ENCODE measurements around the gene PVR.
"Not testable (repeated sequence)": the region's sequence is repeated elsewhere in the genome, so short reads cannot be mapped to it uniquely, and the experiment has no call there.

The PVR gene

DNA sequence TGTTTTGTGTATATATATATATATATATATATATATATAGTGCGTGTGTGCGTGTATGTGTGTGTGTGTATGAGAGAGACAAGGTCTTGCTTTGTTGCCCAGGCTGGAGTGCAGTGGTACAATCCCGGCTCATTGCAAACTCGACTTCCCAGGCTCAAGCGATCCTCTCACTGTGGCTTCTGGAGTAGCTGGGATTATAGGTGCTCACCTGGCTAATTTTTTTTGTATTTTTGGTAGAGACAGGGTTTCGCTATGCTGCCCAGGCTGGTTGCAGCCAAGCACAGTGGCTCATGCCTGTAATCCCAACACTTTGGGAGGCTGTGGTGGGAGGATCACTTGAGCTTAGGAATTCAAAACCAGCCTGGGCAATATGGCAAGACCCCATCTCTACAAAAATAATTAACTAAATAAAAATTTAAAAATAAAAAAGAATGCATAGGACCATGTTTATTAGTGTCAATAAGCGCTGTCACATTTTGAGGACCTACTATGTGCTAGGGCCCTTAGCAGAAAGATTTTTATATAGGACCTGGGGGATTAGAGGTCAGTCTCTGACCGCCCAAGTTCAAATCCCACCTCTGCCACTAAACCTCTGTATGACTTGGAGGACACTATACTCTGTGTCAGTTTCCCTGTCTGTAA is 1.8 kb downstream of the PVR start:
- no peak for DNase-seq (ENCODE audit: low spot score)

DNA sequence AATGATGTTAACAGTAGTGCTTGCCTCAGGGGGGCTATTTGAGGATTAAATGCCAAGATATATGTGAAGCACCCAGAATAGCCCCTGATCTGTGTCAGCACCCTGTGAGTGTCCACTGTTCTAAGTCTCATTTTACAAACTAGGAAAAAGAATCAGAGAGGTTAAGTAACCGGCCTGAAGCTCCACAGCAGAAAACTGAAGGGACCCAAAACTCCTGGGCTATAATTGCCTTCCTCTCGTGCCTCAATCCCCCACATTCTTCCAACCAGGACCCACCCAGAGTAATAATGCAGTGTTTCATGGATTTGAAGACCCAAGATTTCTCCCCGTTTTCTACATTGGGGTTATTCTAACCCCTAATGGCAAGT is 2.3 kb downstream of the PVR start:
- no peak for DNase-seq (ENCODE audit: low spot score)

DNA sequence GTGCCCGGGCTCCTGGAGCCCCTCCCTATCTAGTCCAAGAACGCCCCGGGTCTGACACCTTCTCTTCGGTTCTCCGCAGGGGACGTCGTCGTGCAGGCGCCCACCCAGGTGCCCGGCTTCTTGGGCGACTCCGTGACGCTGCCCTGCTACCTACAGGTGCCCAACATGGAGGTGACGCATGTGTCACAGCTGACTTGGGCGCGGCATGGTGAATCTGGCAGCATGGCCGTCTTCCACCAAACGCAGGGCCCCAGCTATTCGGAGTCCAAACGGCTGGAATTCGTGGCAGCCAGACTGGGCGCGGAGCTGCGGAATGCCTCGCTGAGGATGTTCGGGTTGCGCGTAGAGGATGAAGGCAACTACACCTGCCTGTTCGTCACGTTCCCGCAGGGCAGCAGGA is 3.4 kb downstream of the PVR start:
- no peak for DNase-seq (ENCODE audit: low spot score)

DNA sequence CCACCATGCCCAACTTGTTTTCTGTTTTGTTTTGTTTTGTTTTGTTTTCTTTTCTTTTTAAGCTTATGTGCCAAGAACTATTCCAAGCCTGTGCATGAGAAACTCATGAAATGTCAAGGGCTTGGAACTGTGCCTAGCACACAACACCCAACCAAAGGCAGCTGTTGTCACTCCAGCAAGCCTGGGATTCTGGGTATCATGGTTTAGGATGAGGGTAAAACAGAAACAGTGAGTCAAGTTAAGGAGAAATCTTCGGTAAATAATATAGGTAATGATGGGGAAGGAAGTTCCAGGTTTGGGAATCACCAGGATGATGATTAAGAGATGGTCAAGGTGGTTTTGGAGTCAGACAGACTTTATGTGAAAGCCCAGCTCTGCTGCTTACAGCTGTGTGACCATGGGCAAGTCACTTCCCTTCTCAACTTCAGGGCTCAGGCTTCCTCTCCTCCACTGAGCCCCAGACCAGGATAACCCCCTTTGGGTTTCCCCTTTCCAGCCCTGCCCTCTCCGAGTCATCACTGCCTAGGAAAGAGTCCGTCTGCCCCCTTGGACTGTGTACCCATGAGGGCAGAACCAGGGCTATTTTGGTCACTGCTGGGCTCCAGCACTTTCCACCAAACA is 5.0 kb downstream of the PVR start:
- DNase-seq (ENCODE audit: low spot score): no peak

DNA sequence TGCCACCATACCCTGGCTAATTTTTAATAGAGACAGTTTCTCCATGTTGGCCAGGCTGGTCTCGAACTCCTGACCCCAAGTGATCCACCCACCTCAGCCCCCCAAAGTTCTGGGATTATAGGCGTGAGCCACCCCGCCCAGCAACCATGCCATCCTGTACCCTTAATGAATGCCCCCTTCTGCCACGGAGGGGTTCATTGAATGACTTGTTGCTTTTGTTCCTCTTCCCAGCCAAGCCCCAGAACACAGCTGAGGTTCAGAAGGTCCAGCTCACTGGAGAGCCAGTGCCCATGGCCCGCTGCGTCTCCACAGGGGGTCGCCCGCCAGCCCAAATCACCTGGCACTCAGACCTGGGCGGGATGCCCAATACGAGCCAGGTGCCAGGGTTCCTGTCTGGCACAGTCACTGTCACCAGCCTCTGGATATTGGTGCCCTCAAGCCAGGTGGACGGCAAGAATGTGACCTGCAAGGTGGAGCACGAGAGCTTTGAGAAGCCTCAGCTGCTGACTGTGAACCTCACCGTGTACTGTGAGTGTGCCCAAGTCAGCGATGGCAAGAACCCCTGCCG is 6.0 kb downstream of the PVR start:
- no peak for DNase-seq (ENCODE audit: low spot score)

DNA sequence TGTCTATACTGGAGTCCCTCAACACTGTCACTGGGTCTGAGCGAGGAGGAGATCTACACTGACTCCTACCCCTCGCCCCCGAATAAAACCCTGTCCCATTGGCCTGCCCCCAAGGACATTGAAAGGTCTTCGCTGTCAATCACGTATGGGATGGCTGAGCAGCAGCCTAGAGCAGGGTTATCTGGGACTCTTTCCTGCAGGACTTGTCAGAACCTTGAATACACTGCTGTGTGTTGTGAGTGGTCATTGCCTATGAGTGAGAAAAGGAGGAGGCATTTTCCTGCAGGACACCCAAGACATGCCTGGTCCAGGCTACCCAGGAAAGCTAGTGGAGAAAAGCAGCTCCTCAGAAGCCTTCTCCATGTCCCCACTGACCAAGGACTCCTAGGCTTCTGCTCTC is 9.6 kb downstream of the PVR start:
- DNase-seq (ENCODE audit: low spot score): no peak

DNA sequence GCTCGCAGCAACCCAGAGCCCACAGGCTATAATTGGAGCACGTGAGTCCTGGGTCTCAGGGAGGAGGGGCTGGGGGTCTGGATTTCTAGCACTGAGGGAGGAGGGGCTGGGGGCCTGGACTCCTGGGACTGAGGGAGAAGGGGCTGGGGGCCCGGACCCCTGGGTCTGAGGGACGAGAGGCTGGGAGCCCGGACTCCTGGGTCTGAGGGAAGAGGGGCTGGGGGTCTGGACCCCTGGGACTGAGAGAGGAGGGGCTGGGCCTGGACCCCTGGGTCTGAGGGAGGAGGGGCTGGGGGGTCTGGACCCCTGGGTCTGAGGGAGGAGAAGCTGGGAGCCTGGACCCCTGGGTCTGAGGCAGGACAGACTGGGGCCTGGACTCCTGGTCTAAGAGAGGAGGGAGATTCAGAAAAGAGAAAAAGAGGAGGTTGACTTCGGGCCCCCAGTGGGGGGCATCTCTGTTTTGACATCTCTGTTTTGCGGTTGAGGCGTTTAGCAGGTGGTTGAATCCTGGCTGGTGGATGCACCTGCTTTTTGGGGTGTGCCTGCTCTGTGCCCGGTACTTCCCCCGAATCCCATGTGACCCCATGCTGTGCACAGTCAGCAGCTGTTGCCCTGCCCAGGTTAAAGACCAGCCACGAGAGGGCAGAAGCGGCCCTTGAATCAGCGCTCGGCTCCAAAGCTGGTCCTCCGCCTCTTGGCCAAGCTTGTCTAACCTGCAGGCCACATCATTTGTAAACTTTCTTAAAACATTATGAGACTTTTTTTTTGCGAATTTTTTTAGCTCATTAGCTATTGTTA is 10.5 kb downstream of the PVR start:
- DNase-seq (ENCODE audit: low spot score): peak; percentile 70

DNA sequence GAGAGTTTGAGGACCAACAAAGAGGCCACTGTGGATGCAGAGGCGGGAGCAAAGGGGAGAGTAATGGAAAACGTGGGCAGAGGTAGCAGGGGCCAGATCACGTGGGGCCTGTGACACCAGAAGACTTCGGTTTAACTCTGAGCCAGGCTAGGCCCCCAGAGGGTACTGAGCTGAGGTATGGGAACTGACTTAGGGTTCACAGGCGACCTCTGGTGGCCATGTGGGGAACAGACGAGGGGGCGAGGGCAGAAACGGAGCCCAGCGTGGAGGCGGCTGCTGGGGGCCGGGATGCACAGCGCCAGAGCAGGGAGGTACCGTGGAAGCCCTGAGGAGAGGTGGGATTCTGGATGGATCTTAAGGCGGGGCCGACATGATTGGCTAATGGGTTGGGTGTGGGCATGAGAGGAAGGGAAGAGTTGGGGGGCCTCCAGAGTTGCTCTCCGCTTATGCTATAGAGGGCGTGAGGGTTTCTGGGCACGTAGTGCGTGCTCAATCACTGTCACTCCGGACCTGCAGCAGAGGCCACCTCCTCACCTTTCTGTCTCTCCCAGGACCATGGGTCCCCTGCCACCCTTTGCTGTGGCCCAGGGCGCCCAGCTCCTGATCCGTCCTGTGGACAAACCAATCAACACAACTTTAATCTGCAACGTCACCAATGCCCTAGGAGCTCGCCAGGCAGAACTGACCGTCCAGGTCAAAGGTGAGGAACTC is 13.7 kb downstream of the PVR start:
- DNase-seq (ENCODE audit: low spot score): peak; percentile 89

DNA sequence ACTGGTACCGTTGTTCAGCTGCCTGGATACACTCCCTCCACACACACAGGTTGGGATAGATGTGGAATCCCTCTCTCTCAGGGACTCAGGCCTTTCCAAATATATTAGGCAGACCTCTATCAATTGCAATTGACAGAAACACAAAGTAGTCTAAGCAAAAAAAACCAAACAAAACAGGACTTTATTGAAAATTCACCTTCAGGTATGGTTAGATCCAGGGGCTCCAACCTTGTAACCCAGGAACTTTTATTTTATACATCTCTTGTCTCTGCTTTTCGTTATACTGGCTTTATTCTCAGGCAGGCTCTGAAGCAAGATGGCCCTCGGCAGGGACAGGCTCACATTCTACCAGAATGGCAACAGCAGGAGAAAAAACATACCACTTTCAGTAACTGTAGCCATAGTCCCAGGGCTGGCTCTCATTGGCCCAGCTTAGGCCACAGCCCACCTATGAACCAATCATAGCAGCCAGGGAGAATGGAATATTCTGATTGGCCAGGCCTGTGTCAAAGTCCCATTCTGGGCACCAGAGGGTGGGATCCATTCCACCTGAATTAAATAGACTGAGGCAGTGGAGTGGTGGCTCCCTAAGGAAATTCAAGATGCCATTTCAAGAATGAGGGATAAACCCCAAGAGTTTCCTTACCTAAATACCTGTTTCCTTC is 14.5 kb downstream of the PVR start:
- DNase-seq (ENCODE audit: low spot score): no peak

DNA sequence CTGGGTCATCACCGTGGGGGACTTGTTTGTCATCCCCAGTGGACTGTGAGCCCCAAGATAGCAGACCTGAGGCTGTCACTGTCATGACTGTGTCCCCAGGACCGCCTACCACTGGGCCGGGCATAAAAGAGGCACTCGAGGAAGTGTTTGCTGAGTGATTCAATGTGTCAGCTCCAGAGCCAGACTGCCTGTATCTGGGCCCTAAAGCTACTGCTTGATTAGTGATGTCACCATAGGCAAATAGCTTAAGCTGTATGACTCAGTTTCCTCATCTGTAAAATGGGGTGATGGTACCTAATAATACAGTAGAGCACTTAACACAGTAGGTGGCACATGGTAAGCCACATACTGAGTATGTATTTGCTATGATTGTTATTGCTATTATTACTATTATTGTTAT is 16.4 kb downstream of the PVR start:
- no peak for DNase-seq (ENCODE audit: low spot score)

DNA sequence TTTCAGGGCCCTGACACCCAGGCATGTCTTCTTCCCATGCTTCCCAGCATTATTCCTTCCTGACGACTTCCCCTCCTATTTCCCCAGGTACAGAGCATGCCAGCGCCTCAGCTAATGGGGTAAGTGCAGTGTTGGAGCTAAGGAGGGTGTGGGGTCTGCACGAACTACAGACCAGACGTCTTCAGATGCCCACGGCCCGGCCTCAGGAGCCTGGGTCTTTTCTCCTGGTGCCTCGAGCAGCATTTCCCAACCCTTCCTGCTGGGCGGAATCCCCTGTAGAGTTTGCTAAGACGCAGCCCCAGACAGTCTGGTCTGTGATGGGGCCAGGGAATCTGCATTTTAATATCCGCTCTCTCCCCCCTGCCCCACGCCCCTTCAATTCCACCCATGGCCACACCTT is 17.5 kb downstream of the PVR start:
- no peak for DNase-seq (ENCODE audit: low spot score)

DNA sequence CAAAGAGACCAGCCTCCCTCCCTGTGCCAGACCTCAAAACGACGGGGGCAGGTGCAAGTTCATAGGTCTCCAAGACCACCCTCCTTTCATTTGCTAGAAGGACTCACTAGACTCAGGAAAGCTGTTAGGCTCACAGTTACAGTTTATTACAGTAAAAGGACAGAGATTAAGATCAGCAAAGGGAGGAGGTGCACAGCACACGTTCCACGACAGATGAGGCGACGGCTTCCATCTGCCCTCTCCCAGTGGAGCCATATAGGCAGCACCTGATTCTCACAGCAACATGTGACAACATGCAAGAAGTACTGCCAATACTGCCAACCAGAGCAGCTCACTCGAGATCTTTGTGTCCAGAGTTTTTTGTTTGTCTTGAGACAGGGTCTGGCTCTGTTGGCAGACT is 18.2 kb downstream of the PVR start:
- DNase-seq (ENCODE audit: low spot score): no peak

DNA sequence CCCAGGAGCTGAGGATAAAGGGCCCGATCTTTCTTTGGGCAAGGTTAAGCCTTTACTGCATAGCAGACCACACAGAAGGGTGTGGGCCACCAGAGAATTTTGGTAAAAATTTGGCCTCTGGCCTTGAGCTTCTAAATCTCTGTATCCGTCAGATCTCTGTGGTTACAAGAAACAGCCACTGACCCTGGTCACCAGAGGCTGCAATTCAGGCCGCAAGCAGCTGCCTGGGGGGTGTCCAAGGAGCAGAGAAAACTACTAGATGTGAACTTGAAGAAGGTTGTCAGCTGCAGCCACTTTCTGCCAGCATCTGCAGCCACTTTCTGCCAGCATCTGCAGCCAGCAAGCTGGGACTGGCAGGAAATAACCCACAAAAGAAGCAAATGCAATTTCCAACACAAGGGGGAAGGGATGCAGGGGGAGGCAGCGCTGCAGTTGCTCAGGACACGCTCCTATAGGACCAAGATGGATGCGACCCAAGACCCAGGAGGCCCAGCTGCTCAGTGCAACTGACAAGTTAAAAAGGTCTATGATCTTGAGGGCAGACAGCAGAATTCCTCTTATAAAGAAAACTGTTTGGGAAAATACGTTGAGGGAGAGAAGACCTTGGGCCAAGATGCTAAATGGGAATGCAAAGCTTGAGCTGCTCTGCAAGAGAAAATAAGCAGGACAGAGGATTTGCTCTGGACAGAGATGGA is 19.1 kb downstream of the PVR start:
- no peak for DNase-seq (ENCODE audit: low spot score)

DNA sequence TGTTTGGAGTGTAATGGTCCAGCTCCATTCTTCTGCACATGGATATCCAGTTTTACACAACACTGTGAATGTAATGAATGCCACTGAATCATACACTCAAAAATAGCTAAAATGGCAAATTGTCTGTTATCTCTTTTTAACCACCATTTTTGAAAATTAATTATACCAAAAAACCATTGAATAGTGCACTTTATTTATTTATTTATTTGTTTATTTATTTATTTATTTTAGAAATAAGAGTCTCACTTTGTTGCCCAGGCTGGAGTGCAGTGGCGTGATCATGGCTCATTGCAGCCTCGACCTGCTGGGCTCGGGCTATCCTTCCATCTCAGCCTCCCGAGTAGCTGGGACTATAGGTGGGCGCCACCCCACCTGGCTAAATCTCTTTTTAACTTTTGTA is 20.3 kb downstream of the PVR start:
- DNase-seq (ENCODE audit: low spot score): no peak

DNA sequence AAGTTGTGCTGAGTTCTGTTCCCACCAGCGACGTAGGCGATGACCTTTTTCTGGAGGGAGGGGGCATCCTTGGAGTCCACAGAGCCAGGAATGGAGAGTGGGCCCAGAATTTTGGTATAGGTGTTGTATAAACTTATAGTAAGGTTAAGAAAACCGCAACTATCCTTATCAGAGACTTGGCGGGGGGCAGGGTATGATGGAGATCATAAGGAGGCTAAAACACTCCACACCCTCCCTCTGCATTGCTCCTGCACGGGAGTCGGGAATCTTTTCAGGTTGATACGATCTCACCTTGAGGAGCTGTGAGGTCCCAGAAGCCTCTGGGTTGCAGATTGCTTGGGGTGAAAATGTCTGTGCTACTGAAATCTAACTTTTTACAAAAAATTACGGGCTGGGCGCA is 21.3 kb downstream of the PVR start:
- no peak for DNase-seq (ENCODE audit: low spot score)

DNA sequence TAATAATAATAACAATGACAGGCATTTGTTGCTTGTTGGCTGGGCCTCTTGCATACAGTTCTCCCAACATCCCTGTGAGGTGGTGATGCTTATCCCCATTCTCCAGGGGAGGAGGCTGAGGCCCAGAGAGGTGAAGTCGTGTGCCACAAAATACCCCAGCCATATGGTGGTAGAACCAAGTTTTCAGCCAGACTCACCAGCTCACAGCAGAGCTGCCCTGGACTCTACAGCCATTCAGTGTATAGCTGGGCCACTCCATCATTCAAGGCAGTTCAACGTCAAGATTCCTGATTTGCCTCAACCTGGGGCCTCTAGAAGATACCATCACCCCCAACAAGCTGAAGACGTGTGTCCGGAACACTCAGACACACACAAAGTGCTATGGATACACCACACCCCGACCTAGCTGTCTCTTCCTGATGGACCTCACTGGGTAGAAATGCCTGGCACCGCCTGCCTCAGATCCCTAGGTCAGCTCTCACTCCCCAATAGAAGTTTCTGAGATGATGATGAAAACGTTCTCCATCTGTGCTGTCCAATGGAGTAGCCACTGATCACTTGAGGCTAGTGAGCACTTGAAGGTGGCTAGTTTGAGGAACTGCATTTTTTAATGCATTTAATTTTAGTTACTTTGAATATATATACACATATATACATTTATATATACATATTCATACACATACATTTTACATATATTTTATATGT is 23.3 kb downstream of the PVR start:
- DNase-seq (ENCODE audit: low spot score): no peak

DNA sequence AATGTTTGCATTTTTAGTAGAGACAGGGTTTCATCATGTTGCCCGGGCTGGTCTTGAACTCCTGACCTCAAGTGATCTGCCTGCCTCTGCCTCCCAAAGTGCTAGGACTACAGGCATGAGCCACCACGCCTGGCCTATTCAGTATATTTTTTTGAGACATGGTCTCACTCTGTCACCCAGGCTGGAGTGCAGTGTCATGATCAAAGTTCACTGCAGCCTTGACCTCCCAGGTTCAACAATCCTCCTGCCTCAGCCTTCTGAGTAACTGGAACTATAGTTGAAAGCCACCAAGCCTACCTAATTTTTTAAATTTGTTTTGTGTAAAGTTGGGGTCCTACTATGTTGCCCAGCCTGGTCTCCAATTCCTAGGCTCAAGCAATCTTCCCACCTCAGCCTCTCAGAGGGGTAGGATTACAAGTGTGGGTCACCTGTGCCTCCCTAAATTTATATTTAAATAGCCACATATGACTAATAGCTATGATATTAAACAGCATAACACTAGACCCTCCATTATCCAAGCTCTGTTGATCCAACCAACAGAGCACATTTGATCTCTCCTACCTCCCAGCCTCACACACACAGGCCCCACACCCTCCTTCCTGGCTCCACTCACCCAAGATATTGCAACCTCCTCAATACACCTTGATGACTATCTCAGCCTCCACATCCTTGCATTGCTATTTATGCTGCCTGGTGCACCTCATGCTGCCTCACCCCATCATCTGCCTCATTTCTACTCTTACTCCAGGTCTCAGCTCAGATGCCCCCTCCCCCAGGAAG is 25.5 kb downstream of the PVR start:
- DNase-seq (ENCODE audit: low spot score): no peak

DNA sequence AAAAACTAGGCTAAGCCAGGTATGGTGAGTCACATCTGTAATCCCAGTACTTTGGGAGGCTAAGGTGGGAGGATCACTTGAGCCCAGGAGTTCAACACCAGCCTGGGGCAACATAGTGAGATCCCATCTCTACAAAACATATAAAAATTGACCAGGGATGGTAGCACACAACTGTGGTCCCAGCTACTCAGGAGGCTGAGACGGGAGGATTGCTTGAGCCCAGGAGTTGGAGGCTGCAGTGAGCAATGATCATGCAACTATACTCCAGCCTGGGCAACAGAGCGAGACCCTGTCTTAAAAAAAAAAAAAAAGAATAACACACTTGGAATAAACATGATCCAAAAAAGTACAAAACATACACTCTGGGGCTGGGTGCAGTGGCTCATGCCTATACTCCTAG is 26.3 kb downstream of the PVR start:
- DNase-seq (ENCODE audit: low spot score): not testable (repeated sequence)

DNA sequence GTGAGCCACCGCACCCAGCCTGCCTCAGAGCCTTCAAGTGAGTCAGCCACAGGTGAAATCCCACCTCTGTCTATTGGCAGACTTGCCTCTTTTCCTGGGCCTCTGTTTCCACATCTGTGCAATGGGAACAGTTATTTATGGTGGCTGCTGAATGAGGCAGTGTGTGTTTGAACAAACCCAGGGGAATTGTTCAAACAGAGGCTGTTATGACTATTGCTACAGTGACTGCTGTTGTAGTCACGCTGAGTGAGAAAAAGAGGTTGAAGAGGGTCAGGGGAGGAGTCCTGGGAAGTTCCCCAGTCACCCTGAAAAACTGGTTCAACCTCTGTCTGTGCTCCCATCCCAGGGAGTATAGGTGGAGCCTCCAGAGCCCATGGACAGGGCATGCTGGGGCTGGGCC is 27.7 kb downstream of the PVR start, which contains the start of gene CEACAM19:
Gene CEACAM19 (plus strand): TSS at position 83 of the 400 bp plus-strand sequence. CDS start 450 bp downstream, outside the sequence.
- DNase-seq (ENCODE audit: low spot score): no peak

DNA sequence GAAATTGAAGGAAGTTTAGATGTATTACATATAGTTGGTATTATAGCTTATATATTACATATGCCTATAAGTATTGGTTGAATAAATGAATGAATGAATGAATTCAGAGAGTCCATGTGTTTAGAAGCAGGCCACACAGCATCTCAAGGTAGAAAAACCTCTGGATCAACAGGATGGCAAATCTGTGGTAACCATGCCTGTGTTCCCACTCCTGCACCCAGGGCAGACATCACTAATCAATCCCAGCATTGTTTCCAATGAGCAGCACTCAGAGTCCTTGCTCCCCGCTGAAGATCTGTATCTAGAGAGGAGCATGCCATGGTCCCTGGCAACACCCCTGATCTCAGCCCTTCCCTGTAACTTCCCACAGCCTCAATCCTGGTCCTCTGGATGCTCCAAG is 28.5 kb downstream of the PVR start:
- DNase-seq (ENCODE audit: low spot score): no peak

Measured in iPS-NIHi11 (cell line).